Esophagus (tissue), 2 donors: Measurements from ENCODE around the gene KCNH2. TPM values are rescaled to one million over a fixed set of nuclear protein-coding genes. Genes with fewer than 3 reads are reported as not detected.

ENCODE experiments used
- H3K27ac ChIP-seq, 2 donors: one replicate each; pipeline ENCODE4 v1.5.1; 2013; ENCODE audit warnings: low read depth in 2 of 2, mild to moderate bottlenecking in 2 of 2, inconsistent platforms in 1 of 2, low read length in 1 of 2, moderate library complexity in 1 of 2
- H3K27me3 ChIP-seq, 2 donors: one replicate each; pipeline ENCODE4 v1.6.1; 2013; ENCODE audit warnings: low read length in 2 of 2, control low read depth in 1 of 2, mild to moderate bottlenecking in 1 of 2; ENCODE audit not compliant: insufficient read depth in 2 of 2, control insufficient read depth in 1 of 2
- H3K36me3 ChIP-seq, 2 donors: one replicate each; pipeline ENCODE4 v1.6.1; 2013; ENCODE audit warnings: low read length in 1 of 2; ENCODE audit not compliant: control insufficient read depth in 2 of 2, insufficient read depth in 2 of 2
- H3K4me1 ChIP-seq, 2 donors: one replicate each; pipeline ENCODE4 v1.6.1; 2013; ENCODE audit warnings: low read length in 1 of 2; ENCODE audit not compliant: control insufficient read depth in 2 of 2, insufficient read depth in 2 of 2
- H3K4me3 ChIP-seq, 2 donors: one replicate each; pipeline ENCODE4 v1.5.1; 2013; ENCODE audit warnings: low read length in 2 of 2, mild to moderate bottlenecking in 2 of 2, low read depth in 1 of 2, moderate library complexity in 1 of 2
- H3K9me3 ChIP-seq, 2 donors: one replicate each; pipeline ENCODE4 v1.6.1; 2013; ENCODE audit warnings: mild to moderate bottlenecking in 2 of 2, low read depth in 1 of 2, low read length in 1 of 2, moderate library complexity in 1 of 2; ENCODE audit not compliant: control insufficient read depth in 2 of 2, insufficient read depth in 1 of 2
- WGBS, 2 donors: extraction: QIAGEN DNeasy Blood & Tissue Kit; methylation state at CpG; one replicate each; pipeline ENCODE4 v1.1.7; 2013; 5-methylcytosine and 5-hydroxymethylcytosine counted together
- polyA plus RNA-seq, 2 donors: library from polyadenylated mRNA; stranded (reverse); fragments of 200-250 nt; gene quantifications; one replicate each; pipeline ENCODE4 v1.2.3, GENCODE V29; 2013
- donor health status: healthy with polysubstance abuse.
- donor health status: Bipolar disorder and iron deficiency.

KCNH2 gene
- polyA plus RNA-seq, 2 donors = 0.88 to 2.0 TPM

DNA sequence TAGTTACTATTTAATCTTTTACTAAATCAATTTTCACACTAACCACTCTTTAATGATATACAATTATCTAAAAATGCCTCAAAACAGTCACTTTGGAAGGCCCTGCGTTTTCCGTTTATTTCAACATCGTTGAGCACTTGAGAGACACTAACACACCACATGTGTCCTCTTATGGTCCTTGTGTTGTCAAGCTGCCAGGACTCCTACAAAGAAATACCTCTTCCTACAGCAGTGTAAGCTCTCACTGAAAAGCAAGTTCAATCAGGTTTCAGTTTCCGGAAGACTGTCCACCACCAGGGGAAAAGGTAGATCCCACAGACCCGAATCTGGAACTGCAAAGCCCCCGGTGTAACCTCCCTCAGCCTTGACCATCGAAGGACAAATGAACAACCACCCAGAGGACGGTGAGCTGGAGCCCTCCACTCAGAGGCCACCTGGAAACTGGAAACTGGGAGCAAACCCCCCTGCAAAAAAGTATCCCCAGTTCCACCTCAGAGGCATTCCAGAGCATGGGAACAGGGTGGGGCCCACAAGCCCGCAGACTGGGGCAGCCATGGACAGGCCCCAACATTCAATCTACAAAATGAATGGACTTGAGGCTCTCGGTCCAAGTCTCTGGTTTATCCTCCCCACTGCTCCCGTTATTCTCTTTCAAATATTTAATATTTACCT lies 37.6 kb downstream of the KCNH2 start:
- 66 to 69% methylated on average over 11 of the region's 11 CpGs for WGBS, 2 donors
- H3K4me1 ChIP-seq = peaks cover 10 to 15% of the 10 kb centered on the region in 2 donors
- no peaks in the 10 kb centered on the region for H3K36me3 ChIP-seq
- no peak overlapping the region for H3K27ac ChIP-seq
- H3K27me3 ChIP-seq = no peaks in the 10 kb centered on the region
- no peak overlapping the region for H3K4me3 ChIP-seq
- H3K9me3 ChIP-seq = no peaks in the 10 kb centered on the region

DNA sequence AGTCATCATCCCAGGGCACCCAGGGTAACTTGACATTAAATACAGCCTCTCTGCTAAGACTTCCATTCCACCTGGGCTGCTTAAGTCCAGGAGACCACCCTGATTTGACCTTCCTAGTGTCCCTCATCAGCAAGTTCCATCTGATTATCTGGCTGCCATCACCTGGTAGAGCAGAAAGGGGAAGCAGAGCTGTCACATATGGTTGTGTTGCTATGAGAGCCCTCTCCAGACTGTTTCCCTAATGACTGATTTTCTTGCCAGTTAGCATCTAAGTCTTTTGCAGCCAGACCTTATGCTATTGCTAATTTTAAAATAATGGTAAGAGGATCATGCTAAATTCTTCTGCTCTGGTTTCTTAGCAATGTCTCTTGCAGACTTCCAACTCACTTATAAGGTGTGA lies 38.7 kb downstream of the KCNH2 start:
- no peaks in the 10 kb centered on the region for H3K27me3 ChIP-seq

DNA sequence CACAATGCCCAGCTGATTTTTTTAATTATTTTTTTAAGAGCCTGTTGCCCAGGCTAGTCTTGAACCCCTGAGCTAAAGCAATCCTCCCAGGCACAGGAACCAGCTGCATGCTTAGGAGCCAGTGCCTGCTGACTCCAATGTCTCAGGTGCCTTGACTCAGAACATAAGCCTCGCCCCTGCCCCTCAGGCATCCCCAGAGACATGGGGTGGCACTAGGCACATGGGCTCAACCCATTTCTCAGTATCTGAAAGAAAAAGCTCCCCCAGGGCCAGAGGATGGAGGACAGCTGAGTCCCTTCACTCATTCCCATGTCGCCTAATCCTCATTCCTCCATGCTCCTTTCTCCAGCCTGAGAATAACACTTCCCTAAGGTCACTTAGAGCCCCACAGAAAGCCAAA lies 39.1 kb downstream of the KCNH2 start:
- Histone ChIP-seq H3K4me3 (no peak overlapping the region), H3K36me3 (no peaks in the 10 kb centered on the region), H3K9me3 (no peaks in the 10 kb centered on the region), H3K27me3 (no peaks in the 10 kb centered on the region), H3K4me1 (peaks cover 10 to 12% of the 10 kb centered on the region in 2 donors), H3K27ac (no peak overlapping the region)
- whole genome bisulfite sequencing, 2 donors = 85 to 91% methylated on average over 2 of the region's 2 CpGs

More for the DNA sequence above, 38.7 kb downstream of the KCNH2 start:
- Histone ChIP-seq H3K27ac (no peak overlapping the region), H3K4me1 (peaks cover 10 to 15% of the 10 kb centered on the region in 2 donors), H3K4me3 (no peak overlapping the region), H3K9me3 (no peaks in the 10 kb centered on the region), H3K36me3 (no peaks in the 10 kb centered on the region)

DNA sequence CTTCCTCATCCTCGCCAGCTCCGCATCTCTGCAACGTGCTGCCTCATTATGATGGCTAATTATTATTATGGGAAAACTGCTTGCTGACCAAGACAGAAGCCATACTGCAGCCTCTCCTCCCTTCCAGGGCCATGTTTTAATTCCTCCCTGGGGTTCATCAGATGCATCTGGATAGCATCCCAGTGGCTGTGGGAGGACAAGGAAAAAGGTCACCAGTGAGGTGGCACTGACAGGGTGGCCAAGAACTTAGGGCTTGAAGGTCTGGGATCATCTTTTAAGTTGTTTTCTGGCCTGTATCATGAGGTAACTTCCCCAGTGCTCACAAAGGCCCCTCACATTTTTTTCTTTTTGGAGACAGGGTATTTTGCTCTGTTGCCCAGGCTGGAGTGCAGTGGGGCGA lies 39.6 kb downstream of the KCNH2 start:
- no peak overlapping the region for H3K4me3 ChIP-seq
- peaks cover 10% of the 10 kb centered on the region in 2 donors for H3K4me1 ChIP-seq
- H3K36me3 ChIP-seq = no peaks in the 10 kb centered on the region
- no peaks in the 10 kb centered on the region for H3K27me3 ChIP-seq
- no peak overlapping the region for H3K27ac ChIP-seq
- 47 to 50% methylated on average over 4 of the region's 4 CpGs for WGBS, 2 donors
- H3K9me3 ChIP-seq = no peaks in the 10 kb centered on the region

DNA sequence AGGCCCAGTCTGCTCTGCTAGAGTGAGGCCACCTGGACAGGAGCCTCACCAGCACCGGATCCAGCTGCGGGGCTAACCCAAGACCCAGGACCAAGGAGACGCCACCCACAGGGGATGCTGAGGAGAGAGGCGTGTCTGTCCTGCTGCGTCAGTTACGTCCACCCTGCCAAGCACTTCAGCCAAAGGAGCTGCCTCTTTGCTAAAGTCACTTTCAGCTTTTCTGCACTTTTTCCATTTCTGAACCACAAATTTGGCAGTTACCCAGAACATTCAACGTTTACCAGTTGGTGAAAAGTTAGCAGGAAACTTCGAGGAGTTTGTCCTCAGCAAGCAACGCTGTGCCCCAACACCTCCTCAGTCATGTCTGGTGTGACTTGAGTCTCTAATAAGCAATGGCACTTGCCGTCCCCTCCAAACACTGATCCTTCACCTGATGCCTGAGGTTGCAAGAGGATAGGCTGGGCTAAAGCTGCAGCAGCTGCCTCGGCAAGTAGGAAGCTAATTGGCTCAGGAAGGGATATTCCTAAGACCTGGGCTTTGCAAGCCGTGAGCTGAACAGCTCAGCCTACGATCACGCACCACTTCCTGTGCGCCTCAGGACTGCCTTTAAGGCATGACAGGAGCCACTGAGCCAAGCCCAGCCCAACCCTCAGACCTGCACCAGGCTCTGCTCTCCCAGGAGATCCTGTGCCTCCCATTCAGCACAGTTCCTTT lies 40.1 kb downstream of the KCNH2 start:
- 12 to 17% methylated on average over 15 of the region's 15 CpGs for WGBS, 2 donors
- Histone ChIP-seq H3K27me3 (no peaks in the 10 kb centered on the region), H3K9me3 (no peaks in the 10 kb centered on the region), H3K4me3 (no peak overlapping the region), H3K27ac (no peak overlapping the region), H3K36me3 (no peaks in the 10 kb centered on the region), H3K4me1 (peaks cover 10% of the 10 kb centered on the region in 2 donors)

DNA sequence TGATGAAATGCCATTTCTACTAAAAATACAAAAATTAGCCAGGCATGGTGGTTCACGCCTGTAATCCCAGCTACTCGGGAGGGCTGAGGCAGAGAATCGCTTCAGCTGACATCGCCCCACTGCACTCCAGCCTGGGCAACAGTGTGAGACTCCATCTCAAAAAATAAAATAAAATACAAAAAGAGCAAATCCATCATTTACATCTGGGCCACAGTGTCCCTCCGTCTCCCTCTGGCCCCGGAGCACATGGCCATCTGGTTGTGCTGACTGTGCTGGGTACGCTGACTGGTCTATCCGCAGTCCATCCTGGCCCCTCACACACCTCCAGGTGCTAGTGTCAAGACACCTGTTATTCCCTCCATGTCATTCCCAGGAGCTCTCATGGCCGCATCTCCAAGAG lies 42.1 kb downstream of the KCNH2 start:
- WGBS, 2 donors = 91 to 93% methylated on average over 9 of the region's 9 CpGs

DNA sequence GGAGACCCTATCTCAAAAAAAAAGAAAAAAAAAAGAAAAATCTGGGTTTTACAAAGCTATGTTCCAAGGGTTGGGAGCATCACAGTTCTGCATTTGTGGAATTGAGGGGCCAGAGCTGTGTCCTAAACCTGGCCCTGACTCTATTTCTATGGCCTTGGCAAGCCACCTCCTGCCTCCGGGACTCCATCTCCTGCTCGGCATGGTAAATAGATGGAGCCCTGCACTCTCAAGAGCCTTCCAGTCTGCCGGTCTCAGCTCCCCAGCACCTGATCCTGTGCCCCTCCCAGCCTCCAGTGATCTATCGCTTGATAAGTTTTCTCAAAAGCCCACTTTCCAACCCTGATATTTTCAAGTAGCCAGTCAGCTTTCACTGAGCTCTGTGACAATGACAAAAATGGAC lies 43.0 kb downstream of the KCNH2 start:
- Histone ChIP-seq H3K4me1 (peaks cover 0 to 3% of the 10 kb centered on the region in 2 donors), H3K4me3 (no peak overlapping the region), H3K27ac (no peak overlapping the region), H3K9me3 (no peaks in the 10 kb centered on the region), H3K36me3 (no peaks in the 10 kb centered on the region), H3K27me3 (no peaks in the 10 kb centered on the region)
- 86 to 93% methylated on average over 4 of the region's 4 CpGs for WGBS, 2 donors

More for the DNA sequence above, 42.1 kb downstream of the KCNH2 start:
- Histone ChIP-seq H3K4me1 (peaks cover 0 to 3% of the 10 kb centered on the region in 2 donors), H3K27ac (no peak overlapping the region), H3K9me3 (no peaks in the 10 kb centered on the region), H3K27me3 (no peaks in the 10 kb centered on the region), H3K4me3 (no peak overlapping the region), H3K36me3 (no peaks in the 10 kb centered on the region)

DNA sequence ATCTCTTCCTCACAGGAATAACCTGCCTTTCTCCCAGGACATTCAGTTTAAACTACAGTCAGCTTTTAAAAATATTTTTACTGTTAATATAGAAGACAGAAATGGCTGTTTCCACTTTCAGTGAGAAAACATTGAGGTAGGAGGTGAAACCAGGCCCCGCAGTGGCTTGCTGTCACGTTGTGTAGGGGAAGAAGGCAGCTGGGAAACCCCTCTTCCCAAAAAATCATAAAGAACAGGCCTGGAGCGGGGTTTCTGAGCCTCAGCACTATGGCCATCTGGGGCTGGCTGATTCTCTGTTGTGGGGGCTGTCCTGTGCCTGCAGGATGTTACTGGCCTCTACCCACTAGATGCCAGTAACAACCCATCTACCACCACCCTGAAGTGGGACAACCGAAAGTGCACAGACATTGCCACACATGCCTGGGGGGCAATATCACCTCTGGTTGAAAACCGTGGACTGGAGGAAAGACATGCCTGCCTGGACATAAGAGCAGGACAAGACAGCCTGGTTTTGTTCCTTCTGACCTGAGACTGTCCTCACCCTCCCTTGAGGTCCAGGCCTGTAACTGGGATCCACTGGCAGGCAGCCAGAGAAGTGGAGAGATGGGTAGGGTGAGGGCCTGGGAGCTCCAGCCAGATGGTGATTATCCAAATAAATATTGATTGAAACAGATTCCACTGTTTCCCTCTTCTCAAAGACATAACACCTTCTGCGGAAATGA lies 43.9 kb downstream of the KCNH2 start:
- no peak overlapping the region for H3K27ac ChIP-seq
- no peak overlapping the region for H3K4me3 ChIP-seq
- H3K9me3 ChIP-seq = no peaks in the 10 kb centered on the region
- H3K36me3 ChIP-seq = no peaks in the 10 kb centered on the region
- H3K27me3 ChIP-seq = no peaks in the 10 kb centered on the region
- 86 to 87% methylated on average over 6 of the region's 6 CpGs for WGBS, 2 donors
- H3K4me1 ChIP-seq = peaks cover 0 to 3% of the 10 kb centered on the region in 2 donors

DNA sequence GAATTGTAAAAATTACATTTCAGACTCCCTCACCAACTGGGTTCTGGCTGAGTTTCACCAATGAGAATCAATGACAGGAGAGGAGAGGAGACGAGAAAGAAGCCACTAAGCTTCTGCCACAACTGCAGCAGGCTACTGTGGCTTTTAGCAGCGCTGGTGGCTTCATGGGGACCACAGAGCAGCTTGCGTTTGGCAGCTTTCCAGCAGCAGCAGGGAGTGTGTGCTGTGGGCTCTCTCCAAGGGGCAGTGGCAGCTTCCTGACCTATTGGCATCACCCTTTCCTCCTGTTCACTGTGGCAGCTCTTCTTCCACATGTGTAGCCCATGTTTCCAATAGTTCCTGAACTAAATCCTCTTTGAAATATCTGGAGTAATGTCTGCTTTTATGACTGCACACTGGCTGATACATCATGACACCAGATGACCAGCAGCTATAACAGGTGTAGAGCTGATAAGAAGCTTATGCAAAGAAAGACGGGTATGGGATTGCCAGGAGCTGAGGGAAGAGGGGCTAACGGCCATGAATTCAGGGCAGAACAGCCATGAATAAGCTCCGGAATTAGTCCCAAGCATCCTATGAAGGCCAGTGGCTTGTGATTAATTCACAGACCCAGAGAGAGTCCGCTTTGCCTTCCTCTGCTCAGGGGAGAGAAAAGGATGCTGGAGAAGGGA lies 46.8 kb downstream of the KCNH2 start:
- no peaks in the 10 kb centered on the region for H3K9me3 ChIP-seq
- WGBS, 2 donors = 60 to 61% methylated on average over 7 of the region's 7 CpGs

More for the DNA sequence above, 46.8 kb downstream of the KCNH2 start:
- Histone ChIP-seq H3K4me1 (no peaks in the 10 kb centered on the region), H3K4me3 (no peak overlapping the region), H3K27me3 (no peaks in the 10 kb centered on the region), H3K36me3 (no peaks in the 10 kb centered on the region), H3K27ac (no peak overlapping the region)
